Measurements from ENCODE around the gene RPS6KA6. TPM values are rescaled to one million over a fixed set of nuclear protein-coding genes. Genes with fewer than 3 reads are reported as not detected.

RPS6KA6 gene
- polyA plus RNA-seq, 1 experiment, result 3.3 TPM

- H3K9me3 ChIP-seq (ENCODE audit: control insufficient read depth, insufficient read depth, low read length), result no peaks in the 10 kb centered on the region
- ChIA-PET POLR2A (no interaction called here), CTCF (no interaction called here)
- H3K27ac ChIP-seq (ENCODE audit: low read depth, low read length), result no peak overlapping the region
- no peaks in the 10 kb centered on the region for H3K27me3 ChIP-seq (ENCODE audit: control insufficient read depth, insufficient read depth, low read length)
- TF ChIP-seq, protein P1, sequence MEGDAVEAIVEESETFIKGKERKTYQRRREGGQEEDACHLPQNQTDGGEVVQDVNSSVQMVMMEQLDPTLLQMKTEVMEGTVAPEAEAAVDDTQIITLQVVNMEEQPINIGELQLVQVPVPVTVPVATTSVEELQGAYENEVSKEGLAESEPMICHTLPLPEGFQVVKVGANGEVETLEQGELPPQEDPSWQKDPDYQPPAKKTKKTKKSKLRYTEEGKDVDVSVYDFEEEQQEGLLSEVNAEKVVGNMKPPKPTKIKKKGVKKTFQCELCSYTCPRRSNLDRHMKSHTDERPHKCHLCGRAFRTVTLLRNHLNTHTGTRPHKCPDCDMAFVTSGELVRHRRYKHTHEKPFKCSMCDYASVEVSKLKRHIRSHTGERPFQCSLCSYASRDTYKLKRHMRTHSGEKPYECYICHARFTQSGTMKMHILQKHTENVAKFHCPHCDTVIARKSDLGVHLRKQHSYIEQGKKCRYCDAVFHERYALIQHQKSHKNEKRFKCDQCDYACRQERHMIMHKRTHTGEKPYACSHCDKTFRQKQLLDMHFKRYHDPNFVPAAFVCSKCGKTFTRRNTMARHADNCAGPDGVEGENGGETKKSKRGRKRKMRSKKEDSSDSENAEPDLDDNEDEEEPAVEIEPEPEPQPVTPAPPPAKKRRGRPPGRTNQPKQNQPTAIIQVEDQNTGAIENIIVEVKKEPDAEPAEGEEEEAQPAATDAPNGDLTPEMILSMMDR (IDR thresholded peaks at IDR 0.05; ENCODE audit: low read depth, low read length), result no peak
- DNase-seq (ENCODE audit: low read depth, low spot score), result no peak
- H3K4me3 ChIP-seq (ENCODE audit: low read depth, low read length), result no peak overlapping the region
Observed at GRCh38 chrX:84168574-84168973, 19.4 kb downstream of the RPS6KA6 start.

DNA sequence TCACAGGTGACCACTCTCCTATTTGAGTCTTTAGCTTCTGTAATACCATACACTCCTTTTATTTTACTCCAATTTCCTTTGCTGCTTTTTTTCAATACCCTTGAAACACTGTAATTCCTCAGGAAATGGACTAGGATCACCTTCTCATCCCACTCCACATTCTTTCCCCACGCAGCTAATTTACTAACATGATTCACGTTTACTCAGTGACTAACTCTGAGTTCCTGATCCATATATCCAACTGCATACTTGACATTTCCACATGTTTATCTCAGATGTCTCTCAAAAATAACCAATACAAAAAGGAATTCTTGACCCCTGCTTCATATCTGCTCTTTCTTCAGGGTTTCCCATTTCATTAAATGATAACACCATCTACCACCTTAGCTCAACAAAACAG, 19.9 kb downstream of the RPS6KA6 start:
- no peak overlapping the region for H3K4me3 ChIP-seq (ENCODE audit: low read depth, low read length)
- TF ChIP-seq, protein P1 (IDR thresholded peaks at IDR 0.05; ENCODE audit: low read depth, low read length), result no peak
- H3K27me3 ChIP-seq (ENCODE audit: control insufficient read depth, insufficient read depth, low read length), result no peaks in the 10 kb centered on the region
- no peak for DNase-seq (ENCODE audit: low read depth, low spot score)
- no peak overlapping the region for H3K27ac ChIP-seq (ENCODE audit: low read depth, low read length)
- CTCF ChIA-PET, result no interaction called here
- POLR2A ChIA-PET, result no interaction called here
- no peaks in the 10 kb centered on the region for H3K9me3 ChIP-seq (ENCODE audit: control insufficient read depth, insufficient read depth, low read length)

DNA sequence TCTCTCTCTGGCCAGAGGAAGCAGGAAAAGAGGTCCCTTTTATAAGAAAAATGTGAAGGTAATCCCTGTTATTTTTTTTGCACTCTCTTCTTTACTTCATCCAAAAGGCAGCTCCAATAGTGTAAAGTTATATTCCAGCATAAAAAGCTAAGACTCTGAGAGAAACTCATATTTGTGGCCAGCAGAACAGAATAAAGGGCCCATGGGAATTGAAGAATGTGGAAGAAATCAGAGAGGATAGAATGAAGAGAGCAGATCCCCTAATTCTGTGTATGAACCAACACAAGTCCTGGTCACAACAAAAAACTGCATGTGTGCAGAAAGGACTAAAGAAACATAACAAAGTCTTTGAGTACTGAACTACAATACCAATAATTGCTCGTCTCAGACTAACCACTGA, 22.3 kb downstream of the RPS6KA6 start:
- no peak for DNase-seq (ENCODE audit: low read depth, low spot score)
- POLR2A ChIA-PET, result no interaction called here

GRCh38 chrX:84162401-84162800, 25.6 kb downstream of the RPS6KA6 start:
- ChIA-PET POLR2A (no interaction called here), CTCF (no interaction called here)

More for the DNA sequence above, 22.3 kb downstream of the RPS6KA6 start:
- no peak overlapping the region for H3K27ac ChIP-seq (ENCODE audit: low read depth, low read length)
- H3K4me3 ChIP-seq (ENCODE audit: low read depth, low read length), result no peak overlapping the region
- TF ChIP-seq, protein P1 (IDR thresholded peaks at IDR 0.05; ENCODE audit: low read depth, low read length), result no peak
- CTCF ChIA-PET, result no interaction called here
- no peaks in the 10 kb centered on the region for H3K9me3 ChIP-seq (ENCODE audit: control insufficient read depth, insufficient read depth, low read length)
- H3K27me3 ChIP-seq (ENCODE audit: control insufficient read depth, insufficient read depth, low read length), result no peaks in the 10 kb centered on the region

DNA sequence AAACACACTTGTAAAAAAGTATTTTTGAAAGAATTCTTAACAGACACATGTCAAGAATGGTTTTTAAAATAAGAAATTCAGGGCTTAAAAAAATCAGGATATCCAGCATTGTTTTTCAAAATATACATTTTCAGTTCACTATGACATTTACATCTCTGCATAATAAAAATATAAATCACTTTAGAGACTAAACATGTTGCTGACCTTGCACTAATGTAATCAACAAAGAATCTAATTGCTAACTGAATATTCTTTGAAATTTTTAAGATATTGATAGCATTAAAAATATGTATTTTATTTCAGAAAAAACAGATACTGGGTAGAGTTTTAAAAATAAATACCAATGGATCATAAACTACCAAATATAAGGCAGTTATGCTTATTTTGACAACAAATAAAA, 26.4 kb downstream of the RPS6KA6 start:
- no peaks in the 10 kb centered on the region for H3K27me3 ChIP-seq (ENCODE audit: control insufficient read depth, insufficient read depth, low read length)
- DNase-seq (ENCODE audit: low read depth, low spot score), result no peak
- no peak overlapping the region for H3K27ac ChIP-seq (ENCODE audit: low read depth, low read length)
- H3K4me3 ChIP-seq (ENCODE audit: low read depth, low read length), result no peak overlapping the region
- ChIA-PET CTCF (no interaction called here), POLR2A (no interaction called here)
- TF ChIP-seq, protein P1 (IDR thresholded peaks at IDR 0.05; ENCODE audit: low read depth, low read length), result no peak
- no peaks in the 10 kb centered on the region for H3K9me3 ChIP-seq (ENCODE audit: control insufficient read depth, insufficient read depth, low read length)

More at GRCh38 chrX:84162401-84162800, 25.6 kb downstream of the RPS6KA6 start:
- H3K27me3 ChIP-seq (ENCODE audit: control insufficient read depth, insufficient read depth, low read length), result no peaks in the 10 kb centered on the region
- no peak for DNase-seq (ENCODE audit: low read depth, low spot score)
- no peaks in the 10 kb centered on the region for H3K9me3 ChIP-seq (ENCODE audit: control insufficient read depth, insufficient read depth, low read length)
- no peak overlapping the region for H3K4me3 ChIP-seq (ENCODE audit: low read depth, low read length)
- TF ChIP-seq, protein P1 (IDR thresholded peaks at IDR 0.05; ENCODE audit: low read depth, low read length), result no peak
- no peak overlapping the region for H3K27ac ChIP-seq (ENCODE audit: low read depth, low read length)
